GM18508 (cell line): Measurements from ENCODE around the gene KRT24.

Experiments
- ATAC-seq: cut with Tn5 transposase; IDR thresholded peaks from one replicate; pipeline ENCODE4 v1.9.1; 2021; ENCODE audit warnings: moderate number of reproducible peaks; ENCODE audit not compliant: insufficient read depth, unreplicated experiment

Gene KRT24

GRCh38 chr17:40696651-40697072, 6.9 kb downstream of the KRT24 start:
- no peak for ATAC-seq

- no peak for ATAC-seq
These were observed 7.6 kb downstream of the KRT24 start for GRCh38 chr17:40695874-40696472.

GRCh38 chr17:40694584-40694983, 9.0 kb downstream of the KRT24 start:
- ATAC-seq = no peak

DNA sequence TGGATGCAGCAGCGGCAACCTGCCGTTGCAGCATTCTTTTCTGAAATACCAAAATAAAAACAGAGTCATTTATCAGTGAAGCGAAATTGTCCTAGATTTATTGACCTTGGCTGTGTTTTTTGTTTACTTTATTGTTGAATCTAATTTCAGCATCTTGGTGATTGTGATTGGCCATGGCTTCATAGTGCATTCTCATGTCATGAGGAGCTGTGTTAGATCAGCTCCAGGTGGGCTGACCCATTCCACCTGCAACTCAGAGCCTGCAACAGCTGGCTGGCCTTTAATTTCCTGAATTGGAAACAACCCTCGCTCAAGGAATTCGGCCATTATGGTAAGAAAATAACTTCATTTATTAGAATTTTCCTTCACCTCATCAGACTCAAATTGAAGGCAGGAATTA, 16.4 kb downstream of the KRT24 start:
- no peak for ATAC-seq

GRCh38 chr17:40686192-40686591, 17.4 kb downstream of the KRT24 start:
- ATAC-seq = no peak

DNA sequence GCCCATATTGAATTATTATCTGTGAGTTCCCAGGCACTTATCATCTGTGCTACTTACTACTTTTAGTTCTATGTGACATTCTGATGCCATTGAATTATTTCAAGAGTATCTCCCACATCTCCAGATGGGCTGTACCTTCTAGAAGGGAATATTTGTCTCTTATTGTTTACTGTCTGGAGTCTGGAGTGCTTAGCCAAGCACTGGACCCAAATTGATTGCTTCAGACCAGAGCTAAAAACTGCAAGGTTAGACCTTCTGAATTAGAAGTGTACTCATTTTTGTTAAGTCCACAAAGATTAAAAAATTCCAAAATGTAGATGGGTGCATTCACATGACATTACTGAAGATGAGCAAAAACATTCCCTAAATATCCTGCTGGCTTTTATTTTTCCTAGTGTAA, 22.6 kb downstream of the KRT24 start:
- no peak for ATAC-seq

DNA sequence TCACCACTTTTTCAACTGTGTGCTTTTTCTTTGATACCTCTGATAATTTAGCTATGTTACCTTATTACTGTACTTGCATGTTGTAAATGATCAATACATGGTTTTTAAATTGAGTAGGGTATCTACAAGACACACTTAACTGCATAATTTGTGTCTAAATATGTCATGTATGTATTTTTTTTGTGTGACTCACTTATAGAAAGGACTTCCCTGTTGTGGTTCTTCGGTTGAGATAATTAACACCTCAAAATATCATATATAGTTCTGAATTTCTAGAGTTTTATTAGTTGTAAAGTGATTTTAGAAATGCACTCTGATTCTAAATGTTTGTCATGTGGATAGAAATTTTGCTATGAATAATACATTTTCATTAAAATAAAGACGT, 24.0 kb downstream of the KRT24 start:
- ATAC-seq = no peak

- no peak for ATAC-seq
These were observed 24.5 kb downstream of the KRT24 start for GRCh38 chr17:40678902-40679522.

DNA sequence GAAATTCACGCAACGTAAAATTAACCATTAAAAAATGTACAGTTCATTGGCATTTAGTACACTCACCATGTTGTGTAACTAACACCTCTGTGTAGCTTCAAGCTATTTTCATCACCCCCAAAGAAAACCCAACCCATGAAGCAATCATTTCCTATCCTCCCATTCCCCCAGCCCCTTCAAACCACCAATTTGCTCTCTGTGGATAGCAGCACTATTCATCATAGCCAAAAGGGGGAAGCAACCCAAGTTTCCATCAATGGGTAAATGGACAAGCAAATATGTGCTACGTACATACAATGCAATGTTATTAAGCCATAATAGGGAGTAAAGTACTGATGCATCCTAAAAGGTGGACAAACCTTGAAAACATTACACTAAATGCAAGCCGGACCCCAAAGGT, 27.6 kb downstream of the KRT24 start:
- ATAC-seq = no peak

DNA sequence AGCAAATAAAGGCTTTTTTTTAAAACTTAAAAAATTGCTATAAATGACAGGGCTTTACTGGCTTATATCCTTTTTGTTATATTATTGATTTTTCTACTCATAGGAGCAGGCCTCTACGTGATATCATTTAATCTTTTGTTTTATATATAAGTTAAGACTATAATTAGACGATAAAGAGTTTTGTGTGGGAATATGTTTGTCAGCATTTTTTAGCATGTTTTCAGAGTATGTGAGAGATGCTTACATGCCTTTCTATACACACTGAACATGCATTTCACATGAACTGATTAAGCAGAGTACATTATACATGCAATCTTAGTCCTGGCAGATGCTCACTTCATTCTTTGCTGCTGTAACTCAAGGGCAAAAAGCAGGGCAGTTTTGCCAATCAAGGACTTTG, 30.9 kb downstream of the KRT24 start:
- no peak for ATAC-seq

- no peak for ATAC-seq
These were observed 32.3 kb downstream of the KRT24 start for GRCh38 chr17:40671282-40671681.

- no peak for ATAC-seq
These were observed 37.2 kb downstream of the KRT24 start for GRCh38 chr17:40666331-40666730.

DNA sequence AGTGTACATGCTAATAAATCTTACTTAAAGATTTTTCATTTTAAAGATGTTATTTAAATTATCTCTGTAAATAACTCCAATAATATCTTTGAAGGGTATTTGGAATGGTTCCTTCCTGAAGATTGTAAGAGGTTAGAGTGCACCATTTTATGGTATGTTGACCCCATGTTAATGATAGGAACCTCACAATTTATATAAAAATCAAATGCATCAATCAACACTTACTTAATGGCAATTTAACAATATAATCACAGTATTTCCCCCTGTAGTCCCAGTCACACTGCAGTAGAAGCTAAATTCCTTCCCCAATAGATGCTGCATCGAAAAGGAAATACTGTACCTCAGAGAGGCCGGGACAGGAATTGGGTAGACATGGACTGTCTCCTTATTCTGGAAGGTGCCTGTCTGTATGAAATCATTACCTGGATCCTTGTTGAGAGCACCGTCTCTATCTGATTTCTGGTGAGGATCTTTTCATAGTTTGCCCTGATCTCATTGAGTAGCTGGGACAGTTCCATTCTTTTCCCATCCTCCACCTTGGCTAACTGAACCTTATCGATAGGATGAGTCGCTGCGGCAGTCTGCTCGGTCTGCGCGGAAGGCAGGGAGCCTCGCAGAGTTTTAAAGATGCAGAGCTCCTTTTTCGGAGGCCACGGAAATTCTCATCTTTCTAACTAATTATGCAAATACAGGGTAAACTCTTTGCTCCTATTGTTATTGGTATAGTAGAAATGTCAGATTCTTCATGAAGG, 38.8 kb downstream of the KRT24 start, which contains the start of gene KRT222:
TSS of gene KRT222 (minus strand) at position 596 of the 752 bp plus-strand sequence. CDS start at position 518, 78 bp downstream.
- ATAC-seq = no peak

DNA sequence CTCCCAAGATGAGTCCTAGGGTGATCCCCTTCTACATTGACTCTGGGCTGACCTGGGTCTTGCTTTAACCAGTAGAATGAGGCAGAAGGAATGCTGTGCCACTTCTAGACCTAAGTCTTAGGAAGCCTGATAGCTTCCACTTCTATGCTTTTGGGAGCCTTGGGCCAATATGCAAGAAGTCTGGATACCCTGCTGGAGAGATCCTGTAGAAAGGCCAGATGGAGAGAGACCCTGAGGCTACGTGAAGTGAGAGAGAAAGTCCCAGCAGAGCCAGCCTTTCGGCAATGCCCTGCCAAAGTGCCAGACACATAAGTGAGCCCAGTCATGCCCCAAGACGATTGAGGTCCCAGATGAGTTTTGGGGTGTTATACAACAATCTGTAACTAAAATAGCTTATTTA, 40.3 kb downstream of the KRT24 start:
- ATAC-seq = no peak

DNA sequence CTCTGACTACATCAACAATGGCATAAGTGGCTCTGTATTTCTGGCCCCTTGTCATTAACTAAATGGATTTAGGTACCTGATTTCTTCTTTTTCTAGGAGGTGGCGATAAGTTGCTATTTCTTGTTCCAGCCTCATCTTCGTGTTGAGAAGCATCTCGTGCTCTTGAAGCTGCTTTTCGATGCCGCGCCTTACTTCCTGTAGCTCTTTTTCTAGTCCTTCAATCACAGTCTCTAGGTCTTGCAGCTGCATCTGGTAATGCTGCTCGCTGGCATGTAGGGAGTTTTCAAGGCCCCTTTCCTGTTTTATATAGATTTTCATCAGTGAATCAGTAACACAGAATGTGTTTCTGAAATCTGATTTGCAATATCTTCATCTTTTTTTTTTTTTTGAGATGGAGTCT, 43.6 kb downstream of the KRT24 start:
- ATAC-seq = no peak

DNA sequence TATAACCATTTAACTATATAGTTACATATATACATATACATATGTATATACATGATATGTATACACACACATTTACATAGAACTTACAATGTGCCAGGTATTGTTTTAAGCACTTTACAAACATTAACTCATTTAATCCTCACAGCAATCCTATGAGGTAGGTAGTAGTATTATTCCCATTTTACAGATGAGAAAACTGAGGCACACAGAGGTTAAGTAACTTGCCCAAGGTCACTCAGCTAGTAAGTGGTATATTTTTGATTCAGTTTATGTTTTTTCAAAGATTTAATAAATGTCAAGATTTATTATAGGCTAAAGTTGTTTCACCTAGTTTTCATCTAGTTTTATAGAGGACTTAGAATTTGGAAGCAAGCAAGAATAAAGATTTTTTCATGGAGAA, 45.2 kb downstream of the KRT24 start:
- no peak for ATAC-seq

GRCh38 chr17:40651939-40652338, 51.6 kb downstream of the KRT24 start:
- no peak for ATAC-seq

DNA sequence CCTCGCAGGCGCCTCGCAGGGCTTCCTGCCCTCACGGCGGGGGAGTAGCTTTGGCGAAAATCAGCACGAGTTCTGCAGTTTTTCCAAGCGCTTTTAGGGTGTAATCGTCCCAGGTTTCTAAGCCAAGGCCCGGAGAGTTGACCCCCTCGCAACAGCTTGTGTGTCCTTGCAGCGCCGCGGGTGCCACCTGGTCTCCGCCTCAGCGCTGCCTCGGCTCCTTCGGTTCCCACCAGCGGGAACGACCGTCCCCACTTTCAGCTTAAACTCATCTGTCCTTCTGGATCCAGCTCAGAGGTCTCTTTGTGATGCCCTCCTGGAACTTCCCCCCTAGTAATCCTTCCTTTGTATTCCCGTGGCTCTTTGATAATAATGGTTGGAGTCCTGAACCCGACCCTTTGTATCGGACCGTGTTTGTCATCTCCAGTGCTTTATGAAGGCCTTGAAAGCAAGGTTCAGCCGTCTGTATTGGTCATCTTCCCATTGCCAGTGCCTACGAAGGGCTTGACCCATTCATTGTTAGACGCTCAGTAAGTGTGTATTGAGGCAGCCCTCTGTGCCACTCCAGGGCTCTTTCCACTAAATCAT, 55.1 kb downstream of the KRT24 start:
- ATAC-seq = no peak
